HepG2 (cell line): ENCODE data around the gene B3GALNT2. TPM values are rescaled to one million over a fixed set of nuclear protein-coding genes. Genes with fewer than 3 reads are reported as not detected.
"Not testable (repeated sequence)": the region's sequence is repeated elsewhere in the genome, so short reads cannot be mapped to it uniquely, and the experiment has no call there.

Source experiments
- ATAC-seq: fragments of 200-7000 bp; cut with Tn5 transposase; 3 replicates; pipeline ENCODE4 v1.9.1; 2020; ENCODE audit warnings: mild to moderate bottlenecking, moderate library complexity
- BruUV-seq: library from RNA; stranded (reverse); fragments of 400-500 nt; replicated peaks from 2 replicates; lab custom pipeline; 2021; lab: Mats Ljungman, UMichigan
- CTCF ChIA-PET: fragments of 300-600 bp; formaldehyde crosslinking; extraction: SDS; loops from one replicate; lab custom pipeline; 2021; ENCODE audit warnings: low total read pairs, inconsistent platforms, low intra/inter-chr PET ratio; lab: Yijun Ruan, JAX
- POLR2A ChIA-PET: fragments of 350-600 bp; sonication (Branson Sonifier 250); formaldehyde crosslinking; loops from one replicate; lab custom pipeline; 2020; ENCODE audit warnings: antibody characterized with exemption, inconsistent platforms; lab: Yijun Ruan, JAX
- DNase-seq: peaks from one replicate; pipeline ENCODE4 v3.0.0-alpha.2; 2015; ENCODE audit warnings: low spot score
- FAIRE-seq: peaks from 3 replicates; lab custom pipeline; 2011; peaks lifted over from hg19 to GRCh38; lab: Jason Lieb, UNC
- H2AFZ ChIP-seq: one replicate; pipeline ENCODE4 v1.6.1; 2011; ENCODE audit warnings: low read length, inconsistent platforms
- H3K27ac ChIP-seq: fragments of 300-600 bp; 3 replicates; pipeline ENCODE4 v1.8.0; 2011; ENCODE audit warnings: mixed run types, mild to moderate bottlenecking, mixed read lengths, low read length, inconsistent platforms; ENCODE audit not compliant: insufficient read depth; ENCODE audit errors: extremely low read length
- H3K27me3 ChIP-seq, 2 experiments: fragments of 200-600 bp in 1 of 2; 2 replicates in 1 of 2; 3 replicates in 1 of 2; pipeline versions ENCODE4 v1.6.0 to v1.8.0; 2011; ENCODE audit warnings: low read length in 2 of 2, mild to moderate bottlenecking in 2 of 2, moderate library complexity in 2 of 2, inconsistent platforms in 1 of 2; ENCODE audit not compliant: insufficient read depth in 2 of 2, control insufficient read depth in 1 of 2
- H3K36me3 ChIP-seq, 2 experiments: fragments of 200-600 bp in 1 of 2; replicated peaks in 1 of 2; 2 replicates in 1 of 2; 3 replicates in 1 of 2; pipeline versions ENCODE4 v1.5.1 to v1.8.0; 2011; ENCODE audit warnings: low read length in 2 of 2, inconsistent platforms in 1 of 2; ENCODE audit not compliant: insufficient read depth in 2 of 2, control insufficient read depth in 1 of 2
- H3K4me1 ChIP-seq: 2 replicates; pipeline ENCODE4 v1.5.1; 2012; ENCODE audit warnings: low read length, inconsistent platforms; ENCODE audit not compliant: insufficient read depth
- H3K4me2 ChIP-seq: 2 replicates; pipeline ENCODE4 v1.6.0; 2011; ENCODE audit warnings: low read depth, low read length, inconsistent platforms
- H3K4me3 ChIP-seq, 3 experiments: fragments of 200-600 bp in 1 of 3; sonication (generic), shearing (Covaris generic) in 1 of 3; replicated peaks in 1 of 3; 2 replicates each; pipeline ENCODE4 v1.5.1; 2011 to 2016; ENCODE audit warnings: low read length in 3 of 3, inconsistent platforms in 2 of 3, low read depth in 2 of 3, mild to moderate bottlenecking in 2 of 3, control low read depth in 1 of 3, mixed read lengths in 1 of 3; ENCODE audit not compliant: insufficient read depth in 1 of 3
- H3K79me2 ChIP-seq: one replicate; pipeline ENCODE4 v1.6.1; 2011; ENCODE audit warnings: low read length, inconsistent platforms; ENCODE audit not compliant: insufficient read depth
- H3K9ac ChIP-seq: 2 replicates; pipeline ENCODE4 v1.6.0; 2011; ENCODE audit warnings: mild to moderate bottlenecking, low read depth, low read length, inconsistent platforms; ENCODE audit not compliant: insufficient read depth
- H3K9me3 ChIP-seq: 2 replicates; pipeline ENCODE4 v1.5.1; 2012; ENCODE audit warnings: mild to moderate bottlenecking, low read length
- H4K20me1 ChIP-seq: 2 replicates; pipeline ENCODE4 v1.6.0; 2011; ENCODE audit warnings: inconsistent platforms, mild to moderate bottlenecking, low read length, moderate library complexity; ENCODE audit not compliant: insufficient read depth
- ATF1 ChIP-seq: IDR thresholded peaks from 2 replicates; pipeline ENCODE4 v1.6.1; 2016; ENCODE audit warnings: mild to moderate bottlenecking, control low read depth
- BRD4 ChIP-seq: sonication (generic); formaldehyde crosslinking; IDR thresholded peaks from 2 replicates; pipeline ENCODE4 v1.4.0; 2020; ENCODE audit warnings: missing genetic modification reagents
- ETV5 ChIP-seq: IDR thresholded peaks from 2 replicates; pipeline ENCODE4 v1.6.1; 2018; ENCODE audit warnings: missing biosample characterization, missing genetic modification reagents, inconsistent platforms, borderline replicate concordance
- FOXK2 ChIP-seq: fragments of 450-650 bp; IDR thresholded peaks from 2 replicates; pipeline ENCODE4 v1.6.1; 2016
- HOXA9 ChIP-seq: sonication (generic); formaldehyde crosslinking; IDR thresholded peaks from 2 replicates; pipeline ENCODE4 v1.8.1; 2022; ENCODE audit warnings: missing genetic modification reagents, mild to moderate bottlenecking, moderate library complexity, borderline replicate concordance
- JARID2 ChIP-seq: sonication (generic); formaldehyde crosslinking; IDR thresholded peaks from 2 replicates; pipeline ENCODE4 v1.8.1; 2023; ENCODE audit warnings: missing genetic modification reagents, inconsistent platforms; ENCODE audit not compliant: insufficient replicate concordance
- KDM4B ChIP-seq: sonication (generic); formaldehyde crosslinking; IDR thresholded peaks from 2 replicates; pipeline ENCODE4 v1.4.0; 2020; ENCODE audit warnings: missing genetic modification reagents
- NR2F1 ChIP-seq, 2 experiments: fragments of 450-650 bp in 1 of 2; formaldehyde crosslinking in 1 of 2; IDR thresholded peaks; 2 replicates each; pipeline versions ENCODE4 v1.5.0 to v1.6.1; 2016 to 2020; ENCODE audit warnings: mild to moderate bottlenecking in 1 of 2, missing compliant biosample characterization in 1 of 2, missing genetic modification reagents in 1 of 2, moderate library complexity in 1 of 2
- SRF ChIP-seq: IDR thresholded peaks from 2 replicates; pipeline ENCODE4 v1.6.1; 2011; ENCODE audit warnings: mild to moderate bottlenecking, low read depth, low read length, moderate library complexity
- ZIK1 ChIP-seq: sonication (generic); formaldehyde crosslinking; IDR thresholded peaks from 2 replicates; pipeline ENCODE4 v1.5.0; 2020; ENCODE audit warnings: mild to moderate bottlenecking, low read depth, missing genetic modification reagents, borderline replicate concordance
- ZNF296 ChIP-seq: sonication (generic); formaldehyde crosslinking; conservative IDR thresholded peaks from 2 replicates; pipeline ENCODE4 v1.5.0; 2020; ENCODE audit warnings: mild to moderate bottlenecking, missing genetic modification reagents
- ZNF33A ChIP-seq: sonication (generic); formaldehyde crosslinking; IDR thresholded peaks from 2 replicates; pipeline ENCODE4 v1.5.1; 2020; ENCODE audit warnings: missing genetic modification reagents, mild to moderate bottlenecking, moderate library complexity, borderline replicate concordance
- ZNF343 ChIP-seq: sonication (generic); formaldehyde crosslinking; IDR thresholded peaks from 2 replicates; pipeline ENCODE4 v1.4.0; 2020; ENCODE audit warnings: mild to moderate bottlenecking, missing genetic modification reagents
- ZNF460 ChIP-seq: sonication (generic); formaldehyde crosslinking; IDR thresholded peaks from 2 replicates; pipeline ENCODE4 v1.5.1; 2020; ENCODE audit warnings: missing genetic modification reagents, mild to moderate bottlenecking, borderline replicate concordance
- WGBS: methylation state at CpG from one replicate; pipeline ENCODE4 v1.1.6; 2017; ENCODE audit warnings: low lambda C conversion rate; 5-methylcytosine and 5-hydroxymethylcytosine counted together
- in situ Hi-C: cut with HindIII; loops from 2 replicates; pipeline ENCODE4 v1.10.0; 2017; ENCODE audit warnings: low pct_unique_long_range_greater_than_20kb; ENCODE audit not compliant: extremely low pct_ligation_motif_present
- intact Hi-C: fragments of 100-400 bp; cut with micrococcal nuclease; formaldehyde crosslinking; loops from one replicate; pipeline ENCODE4 v1.10.0; 2022; ENCODE audit not compliant: unreplicated experiment
- polyA plus RNA-seq, 8 experiments: library from polyadenylated mRNA; depleted of rRNA in 3 of 8; stranded (reverse) in 7 of 8; unstranded in 1 of 8; fragments of >200 nt; fragmentation: Illumina TruSeq in 4 of 8; extraction: Trizol in 4 of 8; gene quantifications; 2 replicates each; pipeline versions ENCODE4 v1.2.1 to v1.2.3, GENCODE V29; 2011 to 2016; ENCODE audit warnings: low read depth in 4 of 8, missing spikeins in 1 of 8, mixed read lengths in 1 of 8; ENCODE audit not compliant: insufficient read depth in 1 of 8
- total RNA-seq, 5 experiments: library from RNA; depleted of rRNA; stranded (reverse); fragments of >200 nt; fragmentation: Illumina TruSeq; extraction: Trizol; gene quantifications; 2 replicates each; pipeline ENCODE4 v1.2.3, GENCODE V29; 2016; ENCODE audit warnings: low read depth in 1 of 5

B3GALNT2 gene
- total and polyA plus RNA-seq, 2 of the 13 experiments (the other 11 are each of a cell fraction or from before 2014, with no cell fraction given), result 16.5 to 28.9 TPM

- H3K27me3 ChIP-seq, DNase-seq, POLR2A ChIA-PET, H3K27ac ChIP-seq, H3K36me3 ChIP-seq, CTCF ChIA-PET, H3K4me1 ChIP-seq, H2AFZ ChIP-seq, H3K4me2 ChIP-seq, FAIRE-seq, in situ Hi-C loops, ATAC-seq, BruUV-seq, H4K20me1 ChIP-seq, H3K9ac ChIP-seq, intact Hi-C loops, H3K4me3 ChIP-seq, H3K9me3 ChIP-seq, H3K79me2 ChIP-seq: not testable (repeated sequence)
- 99% methylated on average over 3 of the region's 3 CpGs for WGBS
Observed at GRCh38 chr1:235462832-235463231, 41.4 kb downstream of the B3GALNT2 start.

GRCh38 chr1:235461954-235462353 is 42.3 kb downstream of the B3GALNT2 start:
- H3K27ac ChIP-seq, result no peak overlapping the region
- in situ Hi-C loops (no loop called here), intact Hi-C loops (no loop called here)
- no peaks in the 10 kb centered on the region for H3K79me2 ChIP-seq
- no peaks in the 10 kb centered on the region for H4K20me1 ChIP-seq
- ChIA-PET POLR2A (no interaction called here), CTCF (no interaction called here)
- FAIRE-seq (no peak), DNase-seq (no peak), ATAC-seq (no peak)
- no peak overlapping the region for H3K4me3 ChIP-seq
- H3K4me2 ChIP-seq, result no peak overlapping the region
- WGBS, result 96% methylated on average over 1 of the region's 1 CpG
- H3K4me1 ChIP-seq, result no peaks in the 10 kb centered on the region
- no peaks in the 10 kb centered on the region for H3K27me3 ChIP-seq
- H3K9me3 ChIP-seq, result no peaks in the 10 kb centered on the region
- BruUV-seq, result no TSS peak
- TF ChIP-seq ZNF343 (CRISPR knock-in tag) (no peak), ZNF460 (CRISPR knock-in tag) (no peak), FOXK2 (no peak), ZNF33A (CRISPR knock-in tag) (no peak), NR2F1 (CRISPR knock-in tag; IDR thresholded peaks at IDR 0.05) (no peak), ZNF296 (CRISPR knock-in tag) (no peak), KDM4B (CRISPR knock-in tag) (no peak), HOXA9 (CRISPR knock-in tag) (no peak), SRF (no peak), ATF1 (CRISPR knock-in tag) (no peak), ETV5 (CRISPR knock-in tag) (no peak), ZIK1 (CRISPR knock-in tag) (no peak), BRD4 (CRISPR knock-in tag) (no peak), JARID2 (CRISPR knock-in tag) (no peak)
- H3K9ac ChIP-seq, result no peak overlapping the region
- H2AFZ ChIP-seq, result no peak overlapping the region
- 0 out of 5 replicates have a peak, but pooled peaks cover 0 to 6% of the 10 kb centered on the region in 2 experiments for H3K36me3 ChIP-seq
